VCaP (cell line): Measurements from ENCODE around the gene ZFAND3.
A peak's percentile ranks its signal among the peaks of the same experiment; 100 is the strongest.

Source experiments
- H3K27ac ChIP-seq: fragments of 450-650 bp; 2 replicates; pipeline ENCODE4 v1.5.1; 2017
- TF ChIP-seq, protein P1 (sequence below): fragments of 450-650 bp; conservative IDR thresholded peaks from 2 replicates; pipeline ENCODE4 v1.5.1; 2017; ENCODE audit warnings: mild to moderate bottlenecking, moderate library complexity

ZFAND3 gene

DNA sequence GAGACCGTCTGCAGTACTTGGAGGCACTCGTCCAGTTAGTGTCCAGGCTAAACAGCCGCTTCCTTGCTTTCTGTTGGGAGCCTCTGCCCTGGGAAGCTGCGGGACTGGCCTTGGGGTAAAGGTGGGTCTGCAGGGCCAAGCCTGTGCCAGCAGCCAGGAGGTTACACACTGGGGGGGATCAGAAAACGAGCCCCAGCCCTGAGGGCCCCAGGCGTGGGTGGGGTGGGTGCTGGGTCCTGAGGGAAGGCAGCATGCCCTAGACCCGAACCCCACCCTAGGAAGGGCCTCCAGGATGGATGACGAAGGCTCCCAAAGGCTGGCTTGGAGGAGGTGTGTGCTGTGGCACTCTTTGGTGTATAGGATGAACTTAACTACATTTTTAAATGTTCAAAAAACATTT is 335.2 kb downstream of the ZFAND3 start:
- no peak overlapping the region; the same call in 1 of the 2 replicates for H3K27ac ChIP-seq
- TF ChIP-seq, protein P1, sequence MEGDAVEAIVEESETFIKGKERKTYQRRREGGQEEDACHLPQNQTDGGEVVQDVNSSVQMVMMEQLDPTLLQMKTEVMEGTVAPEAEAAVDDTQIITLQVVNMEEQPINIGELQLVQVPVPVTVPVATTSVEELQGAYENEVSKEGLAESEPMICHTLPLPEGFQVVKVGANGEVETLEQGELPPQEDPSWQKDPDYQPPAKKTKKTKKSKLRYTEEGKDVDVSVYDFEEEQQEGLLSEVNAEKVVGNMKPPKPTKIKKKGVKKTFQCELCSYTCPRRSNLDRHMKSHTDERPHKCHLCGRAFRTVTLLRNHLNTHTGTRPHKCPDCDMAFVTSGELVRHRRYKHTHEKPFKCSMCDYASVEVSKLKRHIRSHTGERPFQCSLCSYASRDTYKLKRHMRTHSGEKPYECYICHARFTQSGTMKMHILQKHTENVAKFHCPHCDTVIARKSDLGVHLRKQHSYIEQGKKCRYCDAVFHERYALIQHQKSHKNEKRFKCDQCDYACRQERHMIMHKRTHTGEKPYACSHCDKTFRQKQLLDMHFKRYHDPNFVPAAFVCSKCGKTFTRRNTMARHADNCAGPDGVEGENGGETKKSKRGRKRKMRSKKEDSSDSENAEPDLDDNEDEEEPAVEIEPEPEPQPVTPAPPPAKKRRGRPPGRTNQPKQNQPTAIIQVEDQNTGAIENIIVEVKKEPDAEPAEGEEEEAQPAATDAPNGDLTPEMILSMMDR = no peak

- peak overlapping the region; percentile 30 for H3K27ac ChIP-seq
- TF ChIP-seq, protein P1 = no peak
Measured at GRCh38 chr6:38155144-38155543, 335.6 kb downstream of the ZFAND3 start.

- TF ChIP-seq, protein P1 = no peak
- peak overlapping the region; percentile 30 for H3K27ac ChIP-seq
Measured at GRCh38 chr6:38155621-38156204, 336.2 kb downstream of the ZFAND3 start.

GRCh38 chr6:38156818-38157565 is 337.5 kb downstream of the ZFAND3 start:
- TF ChIP-seq, protein P1 = no peak
- no peak overlapping the region for H3K27ac ChIP-seq

DNA sequence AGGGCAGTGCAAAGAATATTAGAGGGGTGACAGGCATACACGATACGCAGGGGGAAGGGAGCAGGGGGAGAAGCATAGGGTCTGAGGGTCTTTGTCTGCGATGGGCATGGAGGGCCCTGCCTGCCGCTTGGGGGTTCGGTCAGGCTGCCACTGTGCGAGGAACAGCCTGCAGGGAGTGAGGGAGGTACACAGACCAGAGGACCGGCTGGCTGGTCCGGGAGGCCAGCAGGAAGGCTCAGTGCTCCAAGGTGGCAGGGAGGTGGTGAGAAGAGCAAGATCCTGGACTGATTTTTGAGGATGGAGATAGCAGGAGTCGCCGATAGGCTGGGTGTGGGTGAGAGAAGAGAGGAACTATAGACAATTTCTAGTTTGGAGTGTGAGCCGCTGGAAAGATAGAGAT is 338.4 kb downstream of the ZFAND3 start:
- H3K27ac ChIP-seq = no peak overlapping the region
- TF ChIP-seq, protein P1 = no peak

GRCh38 chr6:38158762-38159350 is 339.3 kb downstream of the ZFAND3 start:
- H3K27ac ChIP-seq = no peak overlapping the region
- TF ChIP-seq, protein P1 = no peak

DNA sequence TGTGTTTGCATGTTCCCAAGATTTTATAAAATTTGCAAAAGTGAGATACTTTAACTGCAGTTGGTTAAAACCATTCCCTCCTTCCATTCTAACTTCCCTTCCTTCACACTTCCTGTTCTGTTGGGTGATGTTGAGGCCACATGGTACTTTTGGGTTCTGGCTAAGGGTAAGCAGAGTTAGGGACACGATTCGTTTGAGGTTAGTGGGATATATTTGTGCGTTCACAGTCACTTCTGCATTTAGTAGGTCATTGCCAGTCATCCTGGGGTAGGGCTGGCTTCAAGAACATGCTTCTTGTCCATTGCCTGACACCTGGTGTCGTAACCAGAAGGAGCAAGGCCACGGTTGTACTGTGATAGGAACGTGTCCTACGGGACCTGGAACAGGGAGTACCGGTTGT is 340.1 kb downstream of the ZFAND3 start:
- TF ChIP-seq, protein P1 = no peak
- H3K27ac ChIP-seq = no peak overlapping the region
